Measurements from ENCODE around the gene MIPEP.

The MIPEP gene

GRCh38 chr13:23697772-23698313, 191.4 kb downstream of the MIPEP start:
- no peaks in the 10 kb centered on the region for H3K4me1 ChIP-seq (ENCODE audit: control insufficient read depth, insufficient read depth, low read length)
- no peak for TF ChIP-seq ZNF629 (tag by site-specific recombination; IDR thresholded peaks at IDR 0.05)
- no peak for TF ChIP-seq REST (tag by site-specific recombination; IDR thresholded peaks at IDR 0.05)
- 0 out of 2 replicates have a peak, but pooled peaks have one; percentile 26 for TF ChIP-seq PRDM1 (tag by site-specific recombination; IDR thresholded peaks at IDR 0.05)
- TF ChIP-seq PRDM6 (tag by site-specific recombination; IDR thresholded peaks at IDR 0.05), result no peak
- TF ChIP-seq YY2 (tag by site-specific recombination; IDR thresholded peaks at IDR 0.05), result no peak
- TF ChIP-seq ZNF394 (tag by site-specific recombination; IDR thresholded peaks at IDR 0.05; ENCODE audit: borderline replicate concordance), result no peak
- TF ChIP-seq ELK4 (IDR thresholded peaks at IDR 0.05; ENCODE audit: borderline replicate concordance, low read depth, low read length), result no peak
- TF ChIP-seq ZNF560 (tag by site-specific recombination; IDR thresholded peaks at IDR 0.05; ENCODE audit: borderline replicate concordance), result no peak
- ChIA-PET CTCF (interaction anchor here (0.7 kb wide), 1 partner anchor 166 kb away, joined by 3 read pairs; no protein-coding TSS in a partner anchor), POLR2A (no interaction called here)
- no peaks in the 10 kb centered on the region for H3K9me3 ChIP-seq (ENCODE audit: control insufficient read depth, insufficient read depth, low read depth, low read length)
- H3K27ac ChIP-seq (ENCODE audit: extremely low read depth, low read depth, low read length), result no peak overlapping the region
- H3K36me3 ChIP-seq (ENCODE audit: control insufficient read depth in 2 of 2, insufficient read depth in 1 of 2, low read length in 2 of 2), result no peaks in the 10 kb centered on the region
- H3K4me3 ChIP-seq (ENCODE audit: low read depth, low read length), result no peak overlapping the region

GRCh38 chr13:23696610-23697009, 192.6 kb downstream of the MIPEP start:
- TF ChIP-seq ZNF37A (tag by site-specific recombination; IDR thresholded peaks at IDR 0.05), result no peak
- no peak for TF ChIP-seq ZNF214 (tag by site-specific recombination; IDR thresholded peaks at IDR 0.05; ENCODE audit: borderline replicate concordance)
- no peak for TF ChIP-seq ZNF654 (tag by site-specific recombination; IDR thresholded peaks at IDR 0.05; ENCODE audit: low read depth)
- TF ChIP-seq SP7 (tag by site-specific recombination; IDR thresholded peaks at IDR 0.05), result no peak
- TF ChIP-seq ZNF362 (tag by site-specific recombination; IDR thresholded peaks at IDR 0.05), result no peak
- TF ChIP-seq MYNN (tag by site-specific recombination; IDR thresholded peaks at IDR 0.05; ENCODE audit: borderline replicate concordance), result no peak
- TF ChIP-seq ZNF211 (tag by site-specific recombination; IDR thresholded peaks at IDR 0.05; ENCODE audit: low read depth), result no peak
- TF ChIP-seq BCL11B (tag by site-specific recombination; IDR thresholded peaks at IDR 0.05; ENCODE audit: low read depth), result no peak
- Histone ChIP-seq H3K36me3 (ENCODE audit: control insufficient read depth in 2 of 2, insufficient read depth in 1 of 2, low read length in 2 of 2) (no peaks in the 10 kb centered on the region), H3K27ac (ENCODE audit: extremely low read depth, low read depth, low read length) (no peak overlapping the region), H3K4me1 (ENCODE audit: control insufficient read depth, insufficient read depth, low read length) (no peaks in the 10 kb centered on the region), H3K9me3 (ENCODE audit: control insufficient read depth, insufficient read depth, low read depth, low read length) (no peaks in the 10 kb centered on the region), H3K4me3 (ENCODE audit: low read depth, low read length) (no peak overlapping the region)
- ChIA-PET CTCF (no interaction called here), POLR2A (no interaction called here)

All from HEK293 (cell line).